Stimulated activated CD4-positive, alpha-beta T cell treated with anti-CD3 and anti-CD28 coated beads, TNF-alpha, amount 100 ng/mL, for 4 hours (primary cell): ENCODE data around the gene TGFBR3.

Experiments
- DNase-seq, 3 experiments: peaks; one replicate each; pipeline ENCODE4 v3.0.0-alpha.2; 2020; ENCODE audit warnings: low read depth in 3 of 3

Gene TGFBR3

GRCh38 chr1:91777630-91778300 is 108.2 kb downstream of the TGFBR3 start:
- DNase-seq, result no peak

GRCh38 chr1:91777196-91777595 is 108.8 kb downstream of the TGFBR3 start:
- DNase-seq, result no peak

GRCh38 chr1:91776068-91776794 is 109.7 kb downstream of the TGFBR3 start:
- DNase-seq, result no peak

- no peak for DNase-seq
Observed at GRCh38 chr1:91775227-91775626, 110.7 kb downstream of the TGFBR3 start.

- DNase-seq, result no peak
Observed at GRCh38 chr1:91774520-91775203, 111.3 kb downstream of the TGFBR3 start.

GRCh38 chr1:91771717-91772116 is 114.2 kb downstream of the TGFBR3 start:
- DNase-seq, result no peak

GRCh38 chr1:91770667-91771268 is 115.2 kb downstream of the TGFBR3 start:
- no peak for DNase-seq

- no peak for DNase-seq
Observed at GRCh38 chr1:91769742-91770141, 116.2 kb downstream of the TGFBR3 start.

GRCh38 chr1:91768786-91769725 is 116.9 kb downstream of the TGFBR3 start:
- DNase-seq, result no peak

- no peak for DNase-seq
Observed at GRCh38 chr1:91768120-91768519, 117.8 kb downstream of the TGFBR3 start.

- no peak for DNase-seq
Observed at GRCh38 chr1:91766883-91767282, 119.1 kb downstream of the TGFBR3 start.

GRCh38 chr1:91765880-91766443 is 120.0 kb downstream of the TGFBR3 start:
- no peak for DNase-seq

- DNase-seq, result no peak
Observed at GRCh38 chr1:91765293-91765692, 120.7 kb downstream of the TGFBR3 start.

GRCh38 chr1:91764471-91765115 is 121.4 kb downstream of the TGFBR3 start:
- no peak for DNase-seq

GRCh38 chr1:91763252-91763651 is 122.7 kb downstream of the TGFBR3 start:
- DNase-seq, result no peak

GRCh38 chr1:91761295-91761721 is 124.6 kb downstream of the TGFBR3 start:
- DNase-seq, result no peak

GRCh38 chr1:91760512-91760911 is 125.4 kb downstream of the TGFBR3 start:
- DNase-seq, result no peak

- no peak for DNase-seq
Observed at GRCh38 chr1:91759076-91759475, 126.9 kb downstream of the TGFBR3 start.

- no peak for DNase-seq
Observed at GRCh38 chr1:91757763-91758460, 128.0 kb downstream of the TGFBR3 start.
